Measurements from ENCODE around the gene PIP5K1B. TPM values are rescaled to one million over a fixed set of nuclear protein-coding genes. Genes with fewer than 3 reads are reported as not detected.
A peak's percentile ranks its signal among the peaks of the same experiment; 100 is the strongest.

The PIP5K1B gene
- total RNA-seq, 4 donors from 2014 or later, result 1.2 to 2.6 (median 2.0) TPM

DNA sequence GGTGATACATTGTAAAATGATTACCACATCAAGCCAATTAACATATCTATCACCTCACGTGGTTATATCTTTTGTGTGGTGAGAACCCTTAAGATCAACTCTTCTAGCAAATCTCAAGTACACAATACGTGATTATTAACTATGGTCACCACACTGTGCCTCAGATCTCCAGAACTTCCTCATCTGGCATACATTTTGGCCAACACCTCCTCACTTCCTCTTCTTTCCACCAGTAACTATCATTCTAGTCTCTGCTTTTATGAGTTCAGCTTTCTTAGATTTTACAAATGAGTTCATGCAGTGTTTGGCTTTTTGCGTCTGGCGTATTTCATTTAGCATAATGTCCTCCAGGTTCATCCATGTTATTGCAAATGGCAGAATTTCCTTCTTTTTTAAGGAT lies 273.0 kb downstream of the PIP5K1B start:
- H3K36me3 ChIP-seq, result no peaks in the 10 kb centered on the region
- in situ Hi-C loops (cut with MboI; ENCODE audit: low sequenced_read_pairs in 4 of 4), result no loop called here
- ATAC-seq, result no peak
- DNase-seq, result no peak
- no peaks in the 10 kb centered on the region for H3K27me3 ChIP-seq
- intact Hi-C loops (cut with DNase I; ENCODE audit: low total_unique reads), result loop anchor here (10.0 kb wide), 1 partner anchor 63 kb away; no protein-coding TSS in a partner anchor
- TF ChIP-seq, protein P1, sequence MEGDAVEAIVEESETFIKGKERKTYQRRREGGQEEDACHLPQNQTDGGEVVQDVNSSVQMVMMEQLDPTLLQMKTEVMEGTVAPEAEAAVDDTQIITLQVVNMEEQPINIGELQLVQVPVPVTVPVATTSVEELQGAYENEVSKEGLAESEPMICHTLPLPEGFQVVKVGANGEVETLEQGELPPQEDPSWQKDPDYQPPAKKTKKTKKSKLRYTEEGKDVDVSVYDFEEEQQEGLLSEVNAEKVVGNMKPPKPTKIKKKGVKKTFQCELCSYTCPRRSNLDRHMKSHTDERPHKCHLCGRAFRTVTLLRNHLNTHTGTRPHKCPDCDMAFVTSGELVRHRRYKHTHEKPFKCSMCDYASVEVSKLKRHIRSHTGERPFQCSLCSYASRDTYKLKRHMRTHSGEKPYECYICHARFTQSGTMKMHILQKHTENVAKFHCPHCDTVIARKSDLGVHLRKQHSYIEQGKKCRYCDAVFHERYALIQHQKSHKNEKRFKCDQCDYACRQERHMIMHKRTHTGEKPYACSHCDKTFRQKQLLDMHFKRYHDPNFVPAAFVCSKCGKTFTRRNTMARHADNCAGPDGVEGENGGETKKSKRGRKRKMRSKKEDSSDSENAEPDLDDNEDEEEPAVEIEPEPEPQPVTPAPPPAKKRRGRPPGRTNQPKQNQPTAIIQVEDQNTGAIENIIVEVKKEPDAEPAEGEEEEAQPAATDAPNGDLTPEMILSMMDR (IDR thresholded peaks at IDR 0.05 in 4 of 5, conservative IDR thresholded peaks at IDR 0.05 in 1 of 5), result no peak
- no peak for TF ChIP-seq POLR2A (IDR thresholded peaks at IDR 0.05)
- H3K27ac ChIP-seq, result no peak overlapping the region
- H3K4me3 ChIP-seq, result no peak overlapping the region
- peaks cover 26 to 28% of the 10 kb centered on the region in 2 donors for H3K4me1 ChIP-seq
- no peaks in the 10 kb centered on the region for H3K9me3 ChIP-seq

DNA sequence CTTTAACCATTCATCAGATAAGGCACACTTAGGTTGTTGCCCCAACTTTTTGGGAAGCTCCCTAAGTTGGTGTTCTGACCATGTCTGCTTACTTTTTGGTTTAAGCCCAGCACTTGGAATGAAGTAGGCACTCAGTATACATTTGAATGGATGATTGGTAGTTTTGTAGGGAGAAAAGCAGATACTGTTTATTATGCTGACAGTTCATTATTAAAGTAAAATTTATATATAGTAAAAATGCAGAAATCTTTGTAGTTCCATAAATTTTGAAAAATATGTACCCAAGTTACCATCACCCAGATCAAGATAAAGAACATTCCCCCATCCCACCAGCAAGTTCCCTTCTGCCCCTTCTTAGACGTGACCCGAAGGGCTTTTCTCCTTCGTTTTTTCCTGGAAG lies 273.5 kb downstream of the PIP5K1B start:
- TF ChIP-seq, protein P1 (IDR thresholded peaks at IDR 0.05 in 4 of 5, conservative IDR thresholded peaks at IDR 0.05 in 1 of 5), result no peak
- no peak for TF ChIP-seq POLR2A (IDR thresholded peaks at IDR 0.05)
- peaks cover 30 to 32% of the 10 kb centered on the region in 2 donors for H3K4me1 ChIP-seq
- H3K27ac ChIP-seq, result no peak overlapping the region
- no peaks in the 10 kb centered on the region for H3K27me3 ChIP-seq
- H3K9me3 ChIP-seq, result no peaks in the 10 kb centered on the region
- no peak for DNase-seq
- no peak for ATAC-seq
- intact Hi-C loops (cut with DNase I; ENCODE audit: low total_unique reads), result loop anchor here (10.0 kb wide), 1 partner anchor 64 kb away; no protein-coding TSS in a partner anchor
- no peaks in the 10 kb centered on the region for H3K36me3 ChIP-seq
- in situ Hi-C loops (cut with MboI; ENCODE audit: low sequenced_read_pairs in 4 of 4), result no loop called here
- no peak overlapping the region for H3K4me3 ChIP-seq

DNA sequence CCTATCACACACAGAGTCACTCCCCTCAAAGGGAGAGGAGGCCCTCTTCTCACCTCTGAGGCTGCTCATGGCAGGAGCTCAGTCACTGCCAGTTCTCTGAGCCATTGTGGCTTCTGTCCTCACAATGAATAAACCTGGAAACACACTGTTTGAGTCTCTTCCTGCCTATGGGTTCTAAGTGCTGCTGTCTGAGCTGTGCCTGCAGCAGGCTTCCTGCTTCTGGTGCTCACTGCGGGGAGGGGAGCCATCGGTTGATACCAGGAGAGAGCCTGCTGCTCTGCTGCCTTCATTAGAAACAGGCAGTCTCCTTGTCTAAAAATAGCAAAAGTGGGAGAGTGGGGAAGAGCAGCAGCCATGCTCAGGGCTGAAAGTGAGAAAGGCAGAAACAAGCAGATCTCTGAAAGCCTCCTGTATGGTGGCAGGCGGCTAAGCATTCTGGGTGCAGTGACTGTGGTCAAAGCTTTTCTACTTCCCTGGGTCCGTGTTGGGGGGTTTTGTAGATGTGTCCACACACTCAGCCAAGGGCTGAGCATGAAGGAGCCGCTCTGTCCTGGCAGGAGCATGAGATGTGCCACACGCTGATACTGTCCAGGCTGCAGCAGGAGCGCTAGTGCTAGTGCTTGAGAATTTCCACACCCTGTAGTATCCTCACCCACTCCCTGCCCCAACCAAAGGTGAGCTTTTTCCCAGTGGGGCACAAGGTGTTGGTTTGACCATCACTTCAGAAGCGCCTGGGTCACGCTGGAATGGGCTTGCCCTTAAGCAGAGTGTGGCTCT lies 274.7 kb downstream of the PIP5K1B start:
- intact Hi-C loops (cut with DNase I; ENCODE audit: low total_unique reads) (loop anchor here (10.0 kb wide), 1 partner anchor 65 kb away; no protein-coding TSS in a partner anchor), in situ Hi-C loops (cut with MboI; ENCODE audit: low sequenced_read_pairs in 4 of 4) (no loop called here)
- ATAC-seq (no peak), DNase-seq (no peak)
- no peak for TF ChIP-seq POLR2A (IDR thresholded peaks at IDR 0.05)
- TF ChIP-seq, protein P1 (IDR thresholded peaks at IDR 0.05 in 4 of 5, conservative IDR thresholded peaks at IDR 0.05 in 1 of 5), result no peak
- H3K9me3 ChIP-seq, result no peaks in the 10 kb centered on the region
- H3K4me3 ChIP-seq, result no peak overlapping the region
- H3K27ac ChIP-seq, result peak overlapping the region in 1 of 4 donors; percentile 65
- peaks cover 34 to 36% of the 10 kb centered on the region in 2 donors for H3K4me1 ChIP-seq
- H3K36me3 ChIP-seq, result no peaks in the 10 kb centered on the region
- no peaks in the 10 kb centered on the region for H3K27me3 ChIP-seq

GRCh38 chr9:68980341-68980914 lies 275.4 kb downstream of the PIP5K1B start:
- Histone ChIP-seq H3K27me3 (no peaks in the 10 kb centered on the region), H3K36me3 (no peaks in the 10 kb centered on the region), H3K4me1 (peaks cover 34 to 36% of the 10 kb centered on the region in 2 donors), H3K9me3 (no peaks in the 10 kb centered on the region), H3K4me3 (no peak overlapping the region), H3K27ac (peak overlapping the region; percentile 22 to 65 (median 34))
- DNase-seq (peak in 1 of 2 donors; percentile 23), ATAC-seq (peak in 1 of 2 donors; percentile 47)
- TF ChIP-seq POLR2A (IDR thresholded peaks at IDR 0.05), result no peak
- TF ChIP-seq, protein P1 (IDR thresholded peaks at IDR 0.05 in 4 of 5, conservative IDR thresholded peaks at IDR 0.05 in 1 of 5), result no peak
- in situ Hi-C loops (cut with MboI; ENCODE audit: low sequenced_read_pairs in 4 of 4) (no loop called here), intact Hi-C loops (cut with DNase I; ENCODE audit: low total_unique reads) (no loop called here)
